AML-193 (cell line): ENCODE data around the gene FHIT.

ENCODE experiments used
- DNase-seq, 2 experiments: peaks; one replicate each; lab custom pipeline; 2025; lab: John Stamatoyannopoulos, UW

The FHIT gene

DNA sequence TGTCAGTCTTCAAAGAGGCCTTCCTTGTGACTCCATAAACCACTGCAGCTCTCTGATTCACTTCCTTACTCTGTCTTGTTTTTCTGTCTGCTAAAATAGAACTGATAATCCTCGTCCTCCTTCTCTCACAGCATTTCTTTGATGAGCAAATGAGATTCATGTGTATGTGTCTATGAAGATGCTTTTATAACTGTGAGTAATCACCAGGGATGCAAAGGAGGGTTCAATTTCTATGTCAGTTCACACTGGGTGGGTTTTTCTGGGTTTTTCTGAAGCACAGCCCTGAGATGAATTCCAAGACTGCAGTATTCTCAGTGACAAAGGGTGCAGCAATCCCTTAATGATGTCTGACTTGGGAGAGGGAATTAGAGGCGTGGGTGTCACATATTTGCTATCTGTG lies 1454.8 kb downstream of the FHIT start:
- no peak for DNase-seq

DNA sequence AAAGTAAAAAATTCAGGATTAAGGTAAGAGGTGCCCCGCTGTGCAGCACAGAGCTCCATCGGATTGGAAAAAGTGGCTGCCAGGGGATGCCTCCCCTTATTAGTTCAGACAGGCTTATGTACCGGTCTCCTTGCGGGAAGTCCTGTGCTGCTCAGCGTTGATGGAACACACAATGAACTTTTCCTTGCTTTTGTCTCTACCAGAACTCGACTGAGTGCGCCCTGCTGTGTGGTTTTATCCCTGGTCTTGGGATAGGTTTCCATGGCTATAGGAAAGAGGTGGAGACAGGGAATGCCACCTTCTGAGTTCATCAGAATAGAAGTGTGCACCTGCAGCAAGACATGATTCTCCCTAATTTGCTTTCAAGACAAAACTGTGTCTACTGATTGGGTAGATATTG lies 1455.5 kb downstream of the FHIT start:
- no peak for DNase-seq

DNA sequence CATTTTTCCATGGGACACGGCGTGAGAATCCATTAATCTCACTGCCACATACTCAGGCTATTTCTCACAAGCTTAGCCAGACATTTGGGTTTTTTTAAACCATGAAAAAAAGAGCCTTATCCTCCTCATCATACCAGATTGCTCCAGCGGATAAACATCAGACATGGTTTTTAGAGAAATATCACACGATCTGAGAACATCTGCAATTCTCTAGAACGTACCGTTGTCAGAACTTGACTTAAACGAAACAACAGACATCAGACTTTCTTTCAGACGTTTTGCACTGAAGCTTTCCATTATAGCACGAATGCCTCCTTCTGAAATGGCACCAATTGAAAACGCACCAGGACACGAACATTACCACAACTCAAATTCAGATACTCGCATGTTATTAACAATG lies 1457.3 kb downstream of the FHIT start:
- no peak for DNase-seq

DNA sequence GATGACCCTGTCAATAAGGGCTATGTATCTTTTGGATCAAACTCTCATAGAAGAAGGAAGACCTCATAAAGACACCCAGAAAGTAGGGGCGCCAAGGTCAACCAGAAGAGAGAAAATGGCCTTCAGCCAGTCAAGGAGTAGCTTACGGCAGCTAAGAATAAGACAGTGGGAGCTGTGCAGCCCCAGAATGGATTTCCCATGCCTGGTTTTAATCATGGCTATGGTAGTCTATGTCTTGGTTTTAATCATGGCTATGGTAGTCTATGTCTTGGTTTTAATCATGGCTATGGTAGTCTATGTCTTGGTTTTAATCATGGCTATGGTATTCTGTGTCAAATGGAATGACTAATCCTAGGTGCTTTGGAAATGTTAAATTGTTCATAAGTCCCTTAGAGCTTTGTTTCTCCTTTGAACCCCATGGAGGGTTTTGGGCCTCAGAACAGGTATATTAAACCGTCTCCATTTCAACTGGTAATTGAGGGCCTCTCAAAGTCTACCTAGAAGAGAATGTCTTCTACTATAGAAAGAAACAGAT lies 1459.4 kb downstream of the FHIT start:
- no peak for DNase-seq

DNA sequence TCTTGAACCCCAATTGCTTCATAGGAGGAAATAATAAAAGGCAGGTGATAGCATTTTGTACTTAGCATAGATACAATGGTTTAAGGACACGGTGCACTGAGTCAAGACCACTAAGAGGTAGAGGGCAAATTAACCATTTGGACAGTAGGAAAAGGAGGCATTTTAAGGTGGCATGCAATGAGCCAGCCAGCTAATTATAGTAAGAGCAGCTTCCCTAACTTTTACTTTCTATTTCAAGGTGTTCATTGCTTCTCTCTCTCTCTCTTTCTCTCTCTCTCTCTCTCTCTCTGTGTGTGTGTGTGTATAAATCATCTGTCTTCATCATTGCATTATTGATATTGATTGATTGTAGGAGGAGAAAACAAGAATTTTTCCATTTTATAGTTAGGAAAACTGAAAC lies 1461.0 kb downstream of the FHIT start:
- peak in 1 of 2 experiments; percentile 5 for DNase-seq

DNA sequence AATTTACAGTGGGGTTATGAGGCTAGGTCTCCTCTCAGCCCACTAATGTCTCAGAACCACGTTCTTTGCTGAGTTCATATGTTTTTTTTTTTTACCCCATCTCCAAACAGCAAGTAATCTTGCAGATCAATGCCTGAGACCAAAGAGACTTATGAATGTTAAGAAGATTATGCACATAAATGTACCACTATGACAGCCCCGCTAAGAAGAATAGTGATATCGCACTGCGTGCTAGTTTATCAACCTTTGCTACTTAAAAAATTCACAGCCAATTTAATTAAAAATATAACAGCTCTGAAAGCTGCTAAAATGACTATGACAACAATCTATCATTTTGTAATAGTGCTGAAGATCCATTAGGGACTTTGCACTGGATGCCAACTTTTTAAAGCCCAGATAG lies 1462.5 kb downstream of the FHIT start:
- DNase-seq: no peak

DNA sequence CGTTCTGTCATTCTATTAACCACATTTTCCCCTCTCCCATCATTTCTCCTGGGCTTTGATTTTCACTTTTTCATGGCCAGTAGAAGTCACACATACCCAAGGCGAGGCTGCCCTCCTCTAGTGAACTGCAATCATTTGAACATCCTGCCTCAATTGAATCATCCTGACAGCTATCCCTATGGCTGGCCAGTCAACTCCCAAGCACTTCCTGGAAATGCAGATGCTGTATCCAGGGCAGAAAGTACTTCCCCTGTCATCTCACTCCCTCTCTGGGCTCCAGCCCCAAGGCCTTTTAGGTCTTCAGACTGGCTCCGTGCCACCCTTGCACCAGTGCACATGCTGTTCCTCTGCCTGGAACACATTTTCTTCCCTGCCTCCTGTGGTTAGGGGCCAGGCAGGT lies 1463.1 kb downstream of the FHIT start:
- no peak for DNase-seq

DNA sequence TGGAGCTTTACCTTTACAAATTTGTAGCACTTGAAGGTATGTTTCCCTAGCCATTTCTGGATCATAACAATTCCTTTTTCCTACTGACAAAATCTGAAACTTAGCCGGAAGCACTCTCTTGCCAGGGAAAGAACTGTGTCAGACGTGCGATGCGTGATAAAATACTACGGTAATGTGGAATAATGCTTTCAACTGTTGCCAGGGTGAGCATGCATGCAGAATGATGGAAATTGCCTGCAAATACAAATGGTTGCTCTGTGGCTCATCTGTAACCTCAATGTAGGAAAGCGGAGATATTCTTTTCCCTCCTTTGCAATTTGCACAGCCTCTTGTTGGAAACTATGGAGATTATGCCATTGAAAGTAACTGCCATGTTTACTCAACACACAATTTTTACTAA lies 1464.9 kb downstream of the FHIT start:
- DNase-seq: no peak

DNA sequence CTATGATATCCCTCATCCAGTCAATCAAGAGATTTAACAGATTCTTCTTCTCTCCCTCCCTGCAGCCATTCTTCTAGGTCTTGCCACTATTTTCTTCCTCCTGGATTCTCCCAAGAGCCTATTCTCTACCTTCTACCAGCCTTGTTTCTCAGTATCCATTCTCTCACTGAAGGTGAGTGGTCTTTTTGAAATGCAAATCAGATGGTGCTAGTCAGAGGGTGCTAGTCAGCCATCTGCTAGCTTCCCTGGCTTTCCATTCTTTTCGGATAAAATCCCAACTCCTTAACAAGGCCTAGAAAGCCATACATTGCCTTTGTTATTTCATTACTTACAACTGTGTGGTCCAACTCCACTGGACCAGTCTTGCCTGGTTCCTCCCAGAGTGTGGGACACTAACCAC lies 1467.1 kb downstream of the FHIT start:
- DNase-seq: no peak

DNA sequence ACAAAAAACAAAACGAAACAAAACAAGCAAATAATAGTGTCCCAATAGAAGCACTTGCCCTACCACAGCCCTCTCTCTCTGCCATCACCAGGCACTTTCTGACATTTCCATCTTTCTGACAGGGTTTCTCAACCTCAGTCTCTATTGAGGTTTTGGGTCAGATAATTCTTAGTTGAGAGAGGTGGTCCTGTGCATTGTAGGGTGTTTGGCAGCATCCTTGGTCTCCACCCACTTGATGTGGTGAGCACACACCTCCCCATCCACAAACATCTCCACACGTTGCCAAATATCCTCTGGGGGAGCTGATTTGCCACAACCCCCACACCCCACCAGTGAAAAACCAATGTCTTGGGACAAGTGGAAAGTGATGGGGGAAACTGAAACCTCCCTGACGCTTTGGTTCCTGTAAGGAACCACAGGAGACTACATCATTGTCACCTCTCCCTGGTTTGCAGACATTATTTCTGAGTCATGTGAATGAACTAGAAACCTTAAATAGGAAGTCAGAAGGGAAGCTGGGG lies 1467.7 kb downstream of the FHIT start:
- peak in 1 of 2 experiments; percentile 8 for DNase-seq

DNA sequence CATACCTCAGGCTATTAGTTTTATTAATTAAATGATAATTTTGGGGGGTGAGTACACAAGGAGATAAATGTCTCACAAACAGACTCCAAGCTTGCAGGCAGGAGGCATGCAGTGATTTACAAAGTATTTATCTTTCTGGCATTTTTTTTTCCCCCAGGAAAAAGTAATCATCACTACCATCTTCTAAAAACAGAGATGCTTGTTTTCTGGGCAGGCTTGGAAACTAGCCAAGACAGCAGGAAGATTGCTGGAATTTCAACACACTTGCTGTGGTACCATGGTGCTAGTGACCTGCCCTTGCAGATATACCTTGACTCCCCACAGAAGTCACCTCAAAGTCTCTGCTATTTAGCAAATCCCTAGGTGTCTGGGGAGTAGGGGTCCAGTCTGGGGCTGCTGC lies 1468.6 kb downstream of the FHIT start:
- DNase-seq: no peak

DNA sequence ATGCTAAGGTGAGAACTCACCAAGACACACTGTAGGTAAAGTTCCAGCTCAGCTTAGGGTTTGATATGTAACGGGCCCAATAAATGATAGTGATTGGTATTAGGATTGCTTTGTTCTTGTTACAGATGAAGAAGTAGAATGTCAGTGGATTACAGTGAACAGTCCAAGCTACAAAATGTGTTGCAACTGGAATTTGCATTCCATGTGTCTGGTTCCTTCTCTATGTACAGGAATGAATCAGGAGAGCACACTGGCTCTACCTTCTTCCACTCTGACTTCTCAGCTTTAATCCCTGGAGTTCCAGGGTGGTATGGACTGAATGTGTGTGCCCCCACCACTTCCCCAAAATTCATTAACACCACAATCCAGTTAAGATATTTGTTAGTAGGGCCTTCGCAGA lies 1471.0 kb downstream of the FHIT start:
- DNase-seq: no peak

DNA sequence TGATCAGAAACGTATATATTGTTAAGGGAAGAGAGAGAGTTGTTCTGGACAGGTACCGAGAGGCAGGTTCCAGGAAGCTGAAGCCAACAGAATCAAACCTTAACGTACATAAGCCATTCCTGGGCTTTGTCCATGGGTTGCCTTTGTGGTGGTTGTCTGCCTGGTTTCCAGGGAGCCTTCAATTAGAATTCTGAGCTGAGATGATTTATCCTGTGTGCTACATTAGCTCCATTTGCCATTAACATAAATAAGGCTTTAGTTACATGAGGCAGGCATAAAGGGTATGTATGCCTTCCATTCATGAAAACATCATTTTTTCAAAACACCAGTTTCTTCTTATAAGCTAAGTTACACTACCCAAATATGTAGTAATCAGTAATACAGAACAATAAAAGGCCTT lies 1472.0 kb downstream of the FHIT start:
- DNase-seq: no peak

DNA sequence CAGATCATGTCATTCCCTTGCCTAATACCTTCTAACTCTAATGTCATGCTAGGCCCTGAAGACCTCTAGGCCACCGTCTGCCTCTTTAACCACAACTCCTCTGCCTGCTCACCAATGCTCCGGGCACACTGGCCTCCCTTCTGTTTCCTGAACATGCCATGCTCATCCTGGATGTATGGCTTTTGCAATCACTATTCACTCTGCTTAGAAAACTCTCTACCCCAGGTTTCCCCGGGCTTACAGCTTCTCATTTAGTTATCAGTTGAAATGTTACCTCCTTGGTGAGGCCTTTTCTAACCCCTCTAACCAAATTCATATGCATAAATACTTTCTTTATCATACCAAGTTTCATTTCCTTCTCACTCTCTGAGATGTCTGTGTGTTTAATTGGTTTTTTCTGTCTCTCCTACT lies 1473.6 kb downstream of the FHIT start:
- peak; percentile 93 to 94 for DNase-seq

DNA sequence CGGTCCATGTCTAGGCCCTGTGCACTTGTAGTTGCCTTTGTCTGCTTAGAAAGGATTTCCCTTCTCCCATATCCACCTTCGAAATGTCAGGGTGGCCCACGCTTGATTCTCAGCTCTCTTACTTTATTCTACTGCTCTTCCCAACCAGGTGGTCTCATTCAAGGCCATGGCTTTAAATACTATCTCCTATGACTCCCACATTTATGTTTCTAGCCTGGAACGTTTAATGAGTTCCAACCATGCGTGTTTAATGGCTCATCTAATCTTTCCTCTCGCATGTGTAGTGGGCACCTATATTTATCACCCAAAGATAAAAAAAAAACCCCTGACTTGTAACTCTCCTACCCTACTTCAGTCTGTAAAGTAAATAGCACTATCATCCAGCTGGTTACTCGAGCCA lies 1474.2 kb downstream of the FHIT start:
- DNase-seq: no peak

DNA sequence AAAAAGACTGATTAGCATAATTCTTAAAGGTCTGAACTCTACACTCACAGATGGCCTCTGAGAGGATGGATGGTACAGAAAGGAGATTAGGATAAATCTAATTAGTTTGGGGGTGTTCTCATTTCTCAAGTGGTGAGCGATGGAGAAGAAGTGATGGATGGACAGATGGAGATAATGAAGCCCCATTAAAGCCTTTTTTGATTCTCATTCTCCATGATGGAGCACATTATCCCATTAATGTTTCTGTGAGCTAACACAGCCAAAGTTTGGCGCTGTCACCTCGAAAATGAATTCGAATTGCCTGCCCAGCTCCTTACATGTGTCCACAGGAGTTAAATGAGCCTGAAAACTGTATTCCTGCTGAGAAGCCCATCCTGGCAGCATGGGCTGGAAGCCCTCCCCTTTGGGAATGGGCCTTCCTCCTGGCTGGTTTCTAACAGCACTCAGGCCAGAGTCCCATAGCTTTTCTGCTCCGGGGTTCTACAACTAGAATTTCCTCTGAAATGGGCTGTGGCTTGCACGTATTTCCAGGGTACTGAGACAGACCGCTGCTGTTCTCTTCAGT lies 1475.4 kb downstream of the FHIT start:
- DNase-seq: no peak

DNA sequence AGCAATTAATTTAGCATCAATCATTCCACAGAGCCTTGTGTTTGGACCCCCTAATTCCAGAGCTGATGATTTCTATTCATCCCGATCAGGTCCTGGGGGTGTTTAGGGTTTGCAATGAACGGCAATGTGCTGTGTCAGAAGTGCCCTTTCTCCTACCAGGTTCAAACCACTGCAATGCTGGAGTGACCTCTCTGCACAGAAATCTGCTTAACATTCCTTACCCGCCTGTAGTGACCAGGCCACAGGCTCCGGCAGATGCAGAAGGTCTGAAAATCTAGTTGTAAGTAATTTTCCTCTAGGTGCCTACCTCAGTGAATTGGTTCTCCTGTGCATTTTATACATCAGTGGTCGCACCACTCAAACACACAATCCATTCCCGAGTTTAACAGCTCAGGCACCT lies 1476.1 kb downstream of the FHIT start:
- no peak for DNase-seq

DNA sequence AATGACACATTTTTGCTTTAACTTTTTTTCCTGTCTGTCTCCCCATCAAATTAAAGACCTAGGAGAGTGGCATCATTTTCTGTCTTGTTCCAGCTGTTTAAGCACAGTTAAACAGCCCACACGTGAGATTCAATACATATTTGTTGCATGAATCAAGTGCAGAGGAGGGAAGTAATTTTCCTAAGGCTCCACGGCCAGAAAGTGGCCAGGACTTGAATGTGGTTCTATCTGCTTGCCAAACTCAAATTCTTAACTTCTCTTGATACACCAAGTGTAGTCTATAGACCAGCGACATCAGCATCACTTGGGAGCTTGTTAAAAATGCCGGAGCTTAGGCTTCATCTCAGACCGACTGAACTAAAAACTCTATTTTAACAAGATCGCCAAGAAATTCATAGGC lies 1476.6 kb downstream of the FHIT start:
- DNase-seq: no peak

DNA sequence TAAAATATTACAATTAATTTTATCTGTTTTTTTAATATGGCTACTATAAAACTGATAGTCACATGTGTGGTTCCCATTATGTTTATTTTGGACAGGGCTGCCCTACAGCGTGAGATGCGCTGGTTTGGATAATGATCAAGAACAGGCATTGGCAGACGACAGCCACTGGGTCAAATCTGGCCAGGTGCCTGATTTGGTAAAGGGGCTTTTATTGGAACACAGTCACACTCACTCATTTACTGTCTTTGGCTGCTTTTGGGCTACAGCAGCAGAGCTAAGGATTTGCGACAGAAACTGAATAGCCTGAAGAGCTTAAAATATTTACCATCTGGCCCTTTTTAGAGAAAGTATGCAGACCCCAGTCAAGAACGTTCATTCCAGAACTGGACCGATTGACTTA lies 1477.3 kb downstream of the FHIT start:
- DNase-seq: no peak

DNA sequence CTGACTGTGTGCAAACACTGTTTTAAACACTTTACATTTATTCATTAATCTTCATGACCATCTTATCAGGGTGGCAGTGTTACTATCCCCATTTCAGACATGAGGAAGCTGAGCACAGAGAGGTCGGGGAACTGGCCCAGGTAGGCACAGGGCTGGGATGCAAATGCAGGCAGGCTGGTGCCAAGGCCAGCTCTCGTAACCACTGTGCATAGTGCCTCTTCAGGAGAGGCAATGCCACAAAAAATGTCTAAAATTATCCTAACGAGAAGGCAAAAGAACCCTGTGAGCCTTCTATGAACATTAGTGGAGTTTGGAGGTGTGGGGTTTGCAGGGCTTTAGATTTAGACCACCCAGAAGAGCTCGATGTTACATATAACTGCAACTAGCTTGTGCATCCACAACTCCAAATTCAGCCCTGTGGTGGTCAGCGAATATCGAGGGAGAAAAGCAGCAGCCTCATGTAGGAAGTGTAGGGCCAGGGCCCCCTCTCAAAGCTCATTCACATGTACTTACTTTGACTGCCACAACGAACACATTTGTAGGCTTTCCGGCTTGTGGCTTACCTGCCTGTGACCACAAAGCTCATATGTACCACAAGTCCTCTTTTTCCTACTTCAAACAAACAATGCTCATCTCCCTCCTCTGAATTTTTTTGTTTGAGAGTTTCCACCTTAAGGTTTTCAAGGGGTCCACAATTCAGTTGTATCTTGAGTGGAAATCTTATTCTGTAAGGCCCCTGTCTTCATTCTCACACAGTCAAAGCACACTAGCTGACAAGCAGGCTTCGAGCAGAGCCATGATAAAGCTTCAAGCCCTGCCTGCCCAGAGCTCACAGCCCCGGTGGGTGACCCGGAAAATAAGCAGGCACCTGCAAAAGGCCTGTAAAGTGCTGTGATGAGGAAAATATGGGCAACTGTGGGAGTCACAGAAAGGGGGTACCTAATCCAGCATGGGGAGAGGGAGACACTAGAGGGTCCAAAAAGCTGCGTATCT lies 1478.5 kb downstream of the FHIT start:
- DNase-seq: peak; percentile 55 to 71

DNA sequence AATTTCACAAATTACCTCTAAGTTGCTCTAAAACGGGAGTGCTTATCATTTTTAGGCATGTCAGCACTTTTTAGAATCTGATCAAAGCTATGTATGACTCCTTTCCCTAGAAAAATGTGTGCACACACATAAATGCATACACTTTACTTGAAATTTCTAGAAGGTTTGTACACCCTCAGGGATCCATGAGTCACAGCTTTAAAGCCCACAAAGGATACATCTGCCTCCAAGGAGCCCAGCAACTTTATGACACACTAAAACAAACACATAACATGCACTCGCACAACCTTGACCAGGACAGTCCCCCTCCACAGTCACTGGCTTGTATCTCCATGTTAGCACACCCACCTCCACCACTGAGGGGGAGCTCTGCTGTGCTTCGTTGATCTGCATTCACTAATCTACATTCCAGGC lies 1479.5 kb downstream of the FHIT start:
- peak in 1 of 2 experiments; percentile 14 for DNase-seq

DNA sequence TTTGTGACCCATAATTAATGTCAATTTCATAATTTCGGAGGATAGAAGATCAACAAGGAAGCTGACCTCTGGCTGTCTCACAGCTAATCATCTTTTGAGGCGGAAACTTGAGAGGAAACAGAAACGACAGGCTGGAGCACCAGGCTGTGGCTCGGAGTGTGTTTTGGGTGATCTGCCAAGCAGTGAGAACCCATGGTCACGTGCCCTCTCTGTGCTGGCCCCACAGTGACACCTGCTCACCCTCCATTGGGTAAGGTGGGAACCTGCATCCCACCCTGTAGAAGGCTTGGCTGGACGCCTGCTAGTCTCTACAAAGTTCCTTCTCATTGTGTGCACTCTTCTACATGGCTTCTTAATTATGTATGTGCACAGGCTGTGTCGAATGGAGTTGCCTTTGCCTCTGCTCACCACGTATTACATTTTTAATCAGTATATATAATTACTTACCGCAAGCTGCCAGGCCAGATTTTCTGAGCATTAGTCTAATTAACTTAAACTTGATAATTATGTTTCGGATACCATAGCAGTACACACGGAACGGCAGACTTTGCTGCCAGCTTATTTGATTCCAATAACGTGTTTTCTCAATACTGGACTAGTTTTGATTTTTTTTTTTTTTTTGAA lies 1482.0 kb downstream of the FHIT start:
- DNase-seq: no peak
